MCF 10A (cell line): ENCODE data around the gene PLD1. TPM values are rescaled to one million over a fixed set of nuclear protein-coding genes. Genes with fewer than 3 reads are reported as not detected.
A peak's percentile ranks its signal among the peaks of the same experiment; 100 is the strongest.

ENCODE experiments used
- BruUV-seq: library from RNA; stranded (reverse); fragments of 400-500 nt; replicated peaks from 2 replicates; lab custom pipeline; 2021; lab: Mats Ljungman, UMichigan
- CTCF ChIA-PET: fragments of 300-600 bp; sonication (Branson Sonifier 250); formaldehyde crosslinking; extraction: SDS; loops from one replicate; lab custom pipeline; 2021; ENCODE audit warnings: antibody characterized with exemption, inconsistent platforms; lab: Yijun Ruan, JAX
- POLR2A ChIA-PET: fragments of 300-600, 350-650 bp; sonication (Branson Sonifier 250); formaldehyde crosslinking; extraction: SDS; loops from one replicate; lab custom pipeline; 2020; ENCODE audit warnings: antibody characterized with exemption, inconsistent platforms; lab: Yijun Ruan, JAX
- DNase-seq: peaks from one replicate; pipeline ENCODE4 v3.0.0-alpha.2; 2018; ENCODE audit not compliant: unreplicated experiment
- H3K27ac Mint-ChIP-seq: one replicate; pipeline ENCODE4 v1.8.0; 2022; ENCODE audit warnings: mild to moderate bottlenecking, low read depth, mixed read lengths; ENCODE audit not compliant: unreplicated experiment
- H3K27me3 Mint-ChIP-seq: one replicate; pipeline ENCODE4 v1.8.0; 2022; ENCODE audit warnings: mixed read lengths; ENCODE audit not compliant: insufficient read depth, unreplicated experiment
- H3K36me3 Mint-ChIP-seq: one replicate; pipeline ENCODE4 v1.8.0; 2022; ENCODE audit warnings: mild to moderate bottlenecking, moderate library complexity, mixed read lengths; ENCODE audit not compliant: insufficient read depth, unreplicated experiment
- H3K4me1 Mint-ChIP-seq: one replicate; pipeline ENCODE4 v1.8.0; 2022; ENCODE audit warnings: mixed read lengths; ENCODE audit not compliant: insufficient read depth, unreplicated experiment
- H3K4me3 Mint-ChIP-seq: one replicate; pipeline ENCODE4 v1.8.0; 2022; ENCODE audit warnings: mild to moderate bottlenecking, moderate library complexity, mixed read lengths; ENCODE audit not compliant: unreplicated experiment
- H3K9me3 Mint-ChIP-seq: one replicate; pipeline ENCODE4 v1.8.0; 2022; ENCODE audit warnings: mixed read lengths; ENCODE audit not compliant: unreplicated experiment
- intact Hi-C: fragments of 100-400 bp; cut with micrococcal nuclease; formaldehyde crosslinking; loops from 2 replicates; pipeline ENCODE4 v1.14.1; 2022
- total RNA-seq: library from RNA; stranded (reverse); gene quantifications from 2 replicates; pipeline ENCODE4 v1.2.3, GENCODE V29; 2022
- TF ChIP-seq, protein P1 (sequence below): fragments of 200-600 bp; IDR thresholded peaks from one replicate; pipeline ENCODE4 v1.8.0; 2022; ENCODE audit warnings: antibody characterized with exemption, mild to moderate bottlenecking; ENCODE audit not compliant: unreplicated experiment

PLD1 gene
- total RNA-seq, 1 experiment from 2014 or later, result 8.0 TPM

DNA sequence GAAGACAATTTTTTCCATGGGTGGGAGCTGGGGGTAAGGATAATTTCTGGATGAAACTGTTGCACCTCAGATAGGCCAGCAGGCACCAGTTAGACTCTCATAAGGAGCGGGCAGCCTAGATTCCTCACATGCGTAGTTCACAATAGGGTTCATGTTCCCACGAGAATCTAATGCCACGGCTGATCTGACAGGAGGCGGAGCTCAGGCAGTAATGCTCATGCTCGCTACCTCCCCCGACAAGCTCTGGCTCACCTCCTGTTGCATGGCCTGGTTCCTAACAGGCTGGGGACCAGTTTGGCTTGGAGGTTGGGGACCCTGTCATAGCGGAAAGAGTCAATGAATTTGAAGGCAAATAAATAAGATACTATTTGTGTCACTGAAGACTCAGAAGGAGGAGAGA is 105.5 kb downstream of the PLD1 start:
- no peaks in the 10 kb centered on the region for H3K36me3 Mint-ChIP-seq
- DNase-seq, result no peak
- ChIA-PET POLR2A (interaction anchor here (0.6 to 1.9 kb wide), 3 partner anchors 27 to 107 kb away, joined by 3 to 5 read pairs (median 3); no protein-coding TSS in a partner anchor), CTCF (interaction anchor here (1.0 to 5.2 kb wide), 8 partner anchors 40 to 125 kb away, joined by 3 to 44 read pairs (median 3); no protein-coding TSS in a partner anchor)
- TF ChIP-seq, protein P1, sequence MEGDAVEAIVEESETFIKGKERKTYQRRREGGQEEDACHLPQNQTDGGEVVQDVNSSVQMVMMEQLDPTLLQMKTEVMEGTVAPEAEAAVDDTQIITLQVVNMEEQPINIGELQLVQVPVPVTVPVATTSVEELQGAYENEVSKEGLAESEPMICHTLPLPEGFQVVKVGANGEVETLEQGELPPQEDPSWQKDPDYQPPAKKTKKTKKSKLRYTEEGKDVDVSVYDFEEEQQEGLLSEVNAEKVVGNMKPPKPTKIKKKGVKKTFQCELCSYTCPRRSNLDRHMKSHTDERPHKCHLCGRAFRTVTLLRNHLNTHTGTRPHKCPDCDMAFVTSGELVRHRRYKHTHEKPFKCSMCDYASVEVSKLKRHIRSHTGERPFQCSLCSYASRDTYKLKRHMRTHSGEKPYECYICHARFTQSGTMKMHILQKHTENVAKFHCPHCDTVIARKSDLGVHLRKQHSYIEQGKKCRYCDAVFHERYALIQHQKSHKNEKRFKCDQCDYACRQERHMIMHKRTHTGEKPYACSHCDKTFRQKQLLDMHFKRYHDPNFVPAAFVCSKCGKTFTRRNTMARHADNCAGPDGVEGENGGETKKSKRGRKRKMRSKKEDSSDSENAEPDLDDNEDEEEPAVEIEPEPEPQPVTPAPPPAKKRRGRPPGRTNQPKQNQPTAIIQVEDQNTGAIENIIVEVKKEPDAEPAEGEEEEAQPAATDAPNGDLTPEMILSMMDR, result no peak
- H3K4me3 Mint-ChIP-seq, result no peak overlapping the region
- no peaks in the 10 kb centered on the region for H3K9me3 Mint-ChIP-seq
- no peaks in the 10 kb centered on the region for H3K4me1 Mint-ChIP-seq
- no TSS peak for BruUV-seq
- H3K27ac Mint-ChIP-seq, result no peak overlapping the region
- no peaks in the 10 kb centered on the region for H3K27me3 Mint-ChIP-seq
- intact Hi-C loops, result loop anchor here (1.0 kb wide), 3 partner anchors 67 to 129 kb away; no protein-coding TSS in a partner anchor

DNA sequence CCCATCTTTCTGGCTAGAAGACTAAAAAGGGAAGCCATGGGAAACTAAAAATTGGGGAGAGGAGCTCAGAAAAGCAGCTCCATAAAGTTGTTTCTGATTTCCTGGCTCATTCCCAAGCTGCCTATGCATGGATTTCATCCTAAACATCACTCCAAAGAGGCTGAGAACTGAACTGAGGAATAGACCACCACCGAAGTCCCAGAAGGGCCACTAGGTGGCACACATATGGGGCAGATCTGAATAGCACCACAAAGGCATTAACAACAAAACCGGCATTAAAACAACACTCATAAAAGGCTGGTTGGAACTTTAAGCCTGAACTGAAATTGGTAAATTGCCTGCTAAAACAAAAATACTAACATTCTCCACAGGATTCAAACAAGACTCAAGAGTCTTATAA is 106.3 kb downstream of the PLD1 start:
- Mint-ChIP-seq H3K9me3 (no peaks in the 10 kb centered on the region), H3K27ac (no peak overlapping the region), H3K4me3 (no peak overlapping the region), H3K36me3 (no peaks in the 10 kb centered on the region), H3K4me1 (no peaks in the 10 kb centered on the region), H3K27me3 (no peaks in the 10 kb centered on the region)
- intact Hi-C loops, result loop anchor here (1.0 kb wide), 3 partner anchors 68 to 130 kb away; no protein-coding TSS in a partner anchor
- POLR2A ChIA-PET, result interaction anchor here (0.7 to 1.9 kb wide), 3 partner anchors 68 to 130 kb away, joined by 3 to 5 read pairs (median 3); no protein-coding TSS in a partner anchor
- TF ChIP-seq, protein P1, result peak; percentile 44
- no TSS peak for BruUV-seq
- CTCF ChIA-PET, result interaction anchor here (0.6 to 5.2 kb wide), 14 partner anchors 10 to 136 kb away, joined by 3 to 44 read pairs (median 4); no protein-coding TSS in a partner anchor
- DNase-seq, result peak; percentile 58

GRCh38 chr3:171703144-171703543 is 107.1 kb downstream of the PLD1 start:
- intact Hi-C loops, result no loop called here
- POLR2A ChIA-PET, result interaction anchor here (0.7 to 1.3 kb wide), 3 partner anchors 69 to 131 kb away, joined by 3 read pairs; no protein-coding TSS in a partner anchor
- no TSS peak for BruUV-seq

DNA sequence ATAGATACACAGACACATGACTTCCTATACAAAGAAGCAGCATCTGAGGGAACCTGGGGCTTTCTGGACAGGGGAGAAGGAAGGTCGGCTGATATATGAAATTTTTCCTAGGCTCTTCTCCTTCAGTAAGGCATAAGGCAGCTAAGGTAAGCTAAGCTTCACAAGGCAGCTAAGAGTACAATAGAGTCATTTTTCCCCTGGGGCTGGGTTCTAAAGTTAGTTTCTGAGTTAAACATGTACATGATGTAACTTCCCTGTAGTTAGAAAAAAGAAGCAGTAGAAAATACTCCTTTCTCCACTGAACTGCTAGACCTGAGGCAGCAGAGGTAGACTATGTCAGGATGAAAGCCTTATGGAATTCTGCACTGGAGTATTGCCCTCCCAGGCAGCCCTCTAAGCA is 109.6 kb downstream of the PLD1 start:
- DNase-seq, result peak; percentile 0
- ChIA-PET CTCF (interaction anchor here (0.6 to 0.8 kb wide), 3 partner anchors 43 to 129 kb away, joined by 3 read pairs; no protein-coding TSS in a partner anchor), POLR2A (interaction anchor here (1.0 kb wide), 1 partner anchor 27 kb away, joined by 3 read pairs; no protein-coding TSS in a partner anchor)
- no peak overlapping the region for H3K4me3 Mint-ChIP-seq
- no peak overlapping the region for H3K27ac Mint-ChIP-seq
- no peaks in the 10 kb centered on the region for H3K9me3 Mint-ChIP-seq
- TF ChIP-seq, protein P1, result no peak
- BruUV-seq, result no TSS peak
- H3K27me3 Mint-ChIP-seq, result no peaks in the 10 kb centered on the region
- H3K36me3 Mint-ChIP-seq, result peaks cover 7% of the 10 kb centered on the region
- no peaks in the 10 kb centered on the region for H3K4me1 Mint-ChIP-seq
- intact Hi-C loops, result no loop called here

More at GRCh38 chr3:171703144-171703543, 107.1 kb downstream of the PLD1 start:
- Mint-ChIP-seq H3K27me3 (no peaks in the 10 kb centered on the region), H3K4me3 (no peak overlapping the region), H3K27ac (no peak overlapping the region), H3K9me3 (no peaks in the 10 kb centered on the region), H3K36me3 (no peaks in the 10 kb centered on the region), H3K4me1 (no peaks in the 10 kb centered on the region)
- CTCF ChIA-PET, result interaction anchor here (0.6 to 5.2 kb wide), 9 partner anchors 53 to 880 kb away, joined by 3 to 44 read pairs (median 4); no protein-coding TSS in a partner anchor
- DNase-seq, result no peak
- TF ChIP-seq, protein P1, result no peak
